GM12865 (cell line): ENCODE data around the gene CRHR2.

Experiments
- DNase-seq: peaks from one replicate; pipeline ENCODE4 v3.0.0; 2010; ENCODE audit warnings: low read depth
- H3K4me3 ChIP-seq: 2 replicates; pipeline ENCODE4 v1.5.1; 2011; ENCODE audit warnings: mild to moderate bottlenecking, low read depth, low read length, control low read depth
- TF ChIP-seq, protein P1 (sequence below): IDR thresholded peaks from 2 replicates; pipeline ENCODE4 v1.5.1; 2011; ENCODE audit warnings: low read length, control low read depth, low read depth, inconsistent platforms; ENCODE audit not compliant: insufficient read depth; ENCODE audit errors: missing control alignments

The CRHR2 gene

GRCh38 chr7:30682212-30683083, at the start of gene CRHR2:
CRHR2 (minus strand) TSS chr7:30682456; CDS start chr7:30682280, 176 bp downstream.
- TF ChIP-seq, protein P1, sequence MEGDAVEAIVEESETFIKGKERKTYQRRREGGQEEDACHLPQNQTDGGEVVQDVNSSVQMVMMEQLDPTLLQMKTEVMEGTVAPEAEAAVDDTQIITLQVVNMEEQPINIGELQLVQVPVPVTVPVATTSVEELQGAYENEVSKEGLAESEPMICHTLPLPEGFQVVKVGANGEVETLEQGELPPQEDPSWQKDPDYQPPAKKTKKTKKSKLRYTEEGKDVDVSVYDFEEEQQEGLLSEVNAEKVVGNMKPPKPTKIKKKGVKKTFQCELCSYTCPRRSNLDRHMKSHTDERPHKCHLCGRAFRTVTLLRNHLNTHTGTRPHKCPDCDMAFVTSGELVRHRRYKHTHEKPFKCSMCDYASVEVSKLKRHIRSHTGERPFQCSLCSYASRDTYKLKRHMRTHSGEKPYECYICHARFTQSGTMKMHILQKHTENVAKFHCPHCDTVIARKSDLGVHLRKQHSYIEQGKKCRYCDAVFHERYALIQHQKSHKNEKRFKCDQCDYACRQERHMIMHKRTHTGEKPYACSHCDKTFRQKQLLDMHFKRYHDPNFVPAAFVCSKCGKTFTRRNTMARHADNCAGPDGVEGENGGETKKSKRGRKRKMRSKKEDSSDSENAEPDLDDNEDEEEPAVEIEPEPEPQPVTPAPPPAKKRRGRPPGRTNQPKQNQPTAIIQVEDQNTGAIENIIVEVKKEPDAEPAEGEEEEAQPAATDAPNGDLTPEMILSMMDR, result no peak
- DNase-seq, result no peak
- H3K4me3 ChIP-seq, result no peak within 1 kb of the TSS

DNA sequence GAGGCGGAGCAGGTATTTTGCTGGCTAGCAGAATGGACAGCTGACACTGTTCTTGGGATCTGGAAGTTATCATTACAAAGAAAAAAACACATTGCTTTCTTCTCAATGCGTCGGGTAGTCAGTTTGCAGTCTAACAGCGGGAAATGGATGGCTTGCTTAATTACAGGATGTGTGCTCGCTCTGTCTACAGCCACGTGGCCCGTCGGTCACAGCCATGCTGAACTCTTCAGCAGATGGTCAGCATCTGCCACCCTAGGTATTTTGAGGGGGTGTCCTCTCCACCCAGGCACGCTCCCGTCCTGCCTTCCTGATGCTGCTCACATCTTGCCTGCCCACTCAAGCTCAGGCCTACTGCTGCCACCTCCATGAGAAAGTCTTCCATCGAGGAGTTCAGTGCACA, 49.3 kb upstream of the CRHR2 start:
- no peak overlapping the region for H3K4me3 ChIP-seq
- DNase-seq, result no peak
- TF ChIP-seq, protein P1, result no peak

- TF ChIP-seq, protein P1, result no peak
- H3K4me3 ChIP-seq, result no peak overlapping the region
- DNase-seq, result no peak
These were observed 48.7 kb upstream of the CRHR2 start for GRCh38 chr7:30730996-30731395.

DNA sequence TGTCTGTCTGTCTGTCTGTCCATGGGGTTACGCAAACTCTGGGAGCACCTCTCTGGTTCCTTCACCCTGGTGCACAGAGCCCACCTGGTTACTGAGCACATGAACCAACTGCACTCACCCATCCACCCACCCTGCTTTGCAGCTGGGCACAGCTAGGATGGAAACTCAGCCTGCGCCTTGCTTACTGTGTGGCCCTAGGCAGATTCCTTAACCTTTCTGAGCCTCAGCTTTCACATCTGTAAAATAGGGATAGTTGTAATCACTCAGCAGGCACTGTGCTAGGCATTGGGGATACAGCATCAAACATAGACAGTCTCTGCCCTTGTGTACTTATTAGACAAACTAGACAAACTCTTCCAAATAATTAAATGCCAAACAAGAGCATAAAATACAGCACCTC, 47.8 kb upstream of the CRHR2 start:
- H3K4me3 ChIP-seq, result no peak overlapping the region
- DNase-seq, result no peak
- TF ChIP-seq, protein P1, result no peak

DNA sequence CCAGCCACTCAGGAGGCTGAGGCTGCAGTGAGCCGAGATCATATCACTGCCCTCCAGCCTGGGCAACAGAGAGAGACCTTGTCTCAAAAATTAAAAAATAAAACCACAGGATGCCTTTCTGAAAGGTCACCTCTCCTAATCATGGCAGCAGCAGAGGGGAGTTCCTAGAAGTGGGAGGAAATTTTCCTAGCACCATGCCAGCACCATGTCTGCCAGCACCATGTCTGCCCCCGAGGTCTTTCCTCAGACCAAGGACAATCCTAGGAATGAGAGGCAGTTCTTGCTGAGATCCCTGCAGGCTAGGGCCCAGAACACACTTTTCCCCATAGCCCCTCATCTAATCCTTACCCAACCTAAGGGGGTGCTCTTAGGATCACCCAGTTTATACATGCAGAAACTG, 47.4 kb upstream of the CRHR2 start:
- TF ChIP-seq, protein P1, result no peak
- no peak overlapping the region for H3K4me3 ChIP-seq
- no peak for DNase-seq

GRCh38 chr7:30728591-30729100, 46.4 kb upstream of the CRHR2 start:
- TF ChIP-seq, protein P1, result no peak
- DNase-seq, result no peak
- no peak overlapping the region for H3K4me3 ChIP-seq
